Heart left ventricle (tissue), 13 donors: Measurements from ENCODE around the gene PCNT.
"Not testable (repeated sequence)": the region's sequence is repeated elsewhere in the genome, so short reads cannot be mapped to it uniquely, and the experiment has no call there.

ENCODE experiments used
- CTCF ChIP-seq, 12 donors: fragments of 200-600 bp; sonication (generic) in 4 of 12; IDR thresholded peaks; one replicate each; pipeline versions ENCODE4 v1.5.0 to v1.8.0; 2018 to 2022; ENCODE audit warnings: antibody characterized with exemption in 12 of 12, mild to moderate bottlenecking in 5 of 12
- POLR2A ChIP-seq, 2 donors: fragments of 450-650 bp; IDR thresholded peaks; one replicate each; pipeline ENCODE4 v1.6.1; 2017; ENCODE audit warnings: antibody characterized with exemption in 2 of 2, mild to moderate bottlenecking in 2 of 2, moderate library complexity in 2 of 2
- donor health status: ischemic (EF 13 %, LVEDD 7.1; RV severe dilation, severe dysfunction).
- donor health status: DM: no; HTN: yes; CAD: no.
- donor health status: DM: no; HTN: no; CAD: no.
- donor health status: ischemic (EF 25% LVEDD 6.9; RV normal size, moderate dysfunction).
- donor health status: ischemic (EF 25% LVEDD 5.7; RV mildly dilated, moderate dysfunction).
- donor health status: ischemic (EF 35%, LVEDD 5.7; RV mildly dilated, moderate dysfunction).
- donor health status: nonischemic (EF 11% LVEDD 7.7; RV severe dilation, severe dysfunction).
- donor health status: DM: yes; HTN: yes; CAD: no.
- donor health status: PGD.
- donor health status: ischemic (EF 29% LVEDD 5.4; RV normal size, mild dysfunction).
- donor health status: nonischemic (EF 23%, LVEDD 6.1; RV moderate dilation, normal function).

- not testable (repeated sequence) for TF ChIP-seq CTCF, POLR2A (IDR thresholded peaks at IDR 0.05)
These were observed 141.2 kb downstream of the PCNT start for GRCh38 chr21:46465153-46465552.
